Activated CD8-positive, alpha-beta memory T cell treated with anti-CD3 and anti-CD28 coated beads, Interleukin-2, amount 50 U/mL, for 1 hour (primary cell): ENCODE measurements around the gene ARIH2.
"Not testable (repeated sequence)": the region's sequence is repeated elsewhere in the genome, so short reads cannot be mapped to it uniquely, and the experiment has no call there.

Experiments
- DNase-seq: peaks from one replicate; pipeline ENCODE4 v3.0.0-alpha.2; 2020; ENCODE audit errors: extremely low read depth

ARIH2 gene

DNA sequence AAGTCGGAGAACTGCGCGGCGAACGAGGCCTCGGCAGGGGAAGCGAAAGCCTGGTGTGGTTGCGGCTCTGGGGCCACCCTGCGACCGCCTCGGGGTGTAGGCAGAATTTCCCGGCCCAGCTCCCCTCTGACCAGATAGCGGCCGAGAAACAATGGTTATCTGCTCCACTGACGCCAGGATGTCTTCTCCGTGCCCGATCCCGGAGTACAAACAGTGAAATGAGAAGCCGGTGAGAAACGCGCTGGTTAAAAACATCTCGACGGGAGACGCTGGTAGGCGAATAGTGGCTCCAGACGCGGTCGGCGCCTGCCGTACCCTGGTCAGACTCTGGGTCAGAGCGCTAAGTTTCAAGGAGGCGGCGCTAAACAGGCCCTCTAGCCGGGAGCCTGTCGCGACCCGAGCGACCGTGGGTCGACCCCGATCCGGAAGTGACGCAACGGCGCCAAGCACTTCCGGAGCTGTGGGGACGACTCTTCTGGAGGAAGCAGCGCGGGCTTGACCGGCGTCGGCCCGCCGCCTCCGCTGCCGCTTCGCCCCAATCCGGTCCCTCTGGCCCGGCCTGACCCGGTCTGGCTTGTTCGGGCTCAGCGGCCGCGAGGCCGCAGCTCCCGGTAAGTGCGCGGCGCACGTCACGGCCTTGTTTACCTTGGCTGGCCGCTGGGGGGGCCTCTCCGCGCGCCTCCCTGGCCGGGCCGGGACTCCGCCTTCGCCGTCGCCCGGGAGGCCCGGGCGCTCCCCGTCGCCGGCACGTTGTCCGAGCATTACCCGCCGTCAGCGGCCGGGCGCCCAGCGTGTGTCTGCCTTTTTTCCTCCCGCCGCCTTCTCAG is at the start of gene ARIH2:
Gene ARIH2 (plus strand): TSS at position 455 of the 827 bp plus-strand sequence. CDS start 8,717 bp downstream, outside the sequence.
- DNase-seq: peak; percentile 60

DNA sequence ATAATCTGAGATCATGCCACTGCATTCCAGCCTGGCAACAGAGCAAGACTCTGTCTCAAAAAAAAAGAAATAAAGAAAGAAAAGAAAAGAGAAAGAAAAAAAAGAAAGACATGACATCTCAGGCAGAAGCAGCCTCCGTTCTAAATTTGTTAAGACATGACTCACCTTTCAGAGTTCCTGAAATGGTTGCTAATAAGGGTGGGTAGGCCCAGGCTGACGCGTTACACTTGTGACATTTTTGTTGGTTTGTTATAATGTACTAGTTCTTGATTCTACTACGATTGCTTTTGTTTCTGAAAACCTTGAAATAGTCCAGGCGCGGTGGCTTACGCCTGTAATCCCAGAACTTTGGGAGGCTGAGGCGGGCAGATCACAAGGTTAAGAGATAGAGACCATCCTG is 41.0 kb upstream of the ARIH2 start:
- DNase-seq: no peak

DNA sequence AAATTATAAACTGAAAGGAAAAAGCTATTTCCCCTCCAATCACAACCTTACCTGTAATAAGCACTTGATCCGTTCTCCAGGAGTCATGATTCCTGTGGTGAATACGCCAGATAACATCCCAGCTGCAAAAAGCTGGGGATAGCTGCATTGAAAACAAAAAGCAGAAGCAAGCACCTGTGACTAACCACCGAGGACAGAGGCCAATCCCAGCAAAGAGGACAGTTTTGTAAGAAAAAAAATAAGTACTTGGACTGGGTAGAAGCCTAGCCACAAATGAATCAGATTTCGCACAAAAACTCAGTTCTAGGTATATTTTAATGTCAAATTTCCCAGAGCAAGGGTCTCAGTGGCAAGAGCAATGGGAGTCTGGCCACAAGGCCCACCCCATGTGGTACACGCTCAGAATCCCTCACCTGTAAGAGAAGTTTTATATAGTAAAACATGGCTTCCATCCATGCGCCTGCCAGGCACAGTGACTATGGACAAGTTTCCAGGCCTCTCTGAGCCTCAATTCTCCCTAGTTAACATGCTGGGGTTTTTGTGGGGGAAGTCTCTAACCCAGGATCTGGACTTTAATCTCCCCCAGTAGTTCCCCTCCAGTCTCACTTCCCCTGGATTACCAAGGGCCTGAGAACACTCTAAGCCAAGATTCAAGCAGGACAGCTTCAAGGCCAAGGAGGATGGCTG is 39.2 kb upstream of the ARIH2 start:
- DNase-seq: no peak

DNA sequence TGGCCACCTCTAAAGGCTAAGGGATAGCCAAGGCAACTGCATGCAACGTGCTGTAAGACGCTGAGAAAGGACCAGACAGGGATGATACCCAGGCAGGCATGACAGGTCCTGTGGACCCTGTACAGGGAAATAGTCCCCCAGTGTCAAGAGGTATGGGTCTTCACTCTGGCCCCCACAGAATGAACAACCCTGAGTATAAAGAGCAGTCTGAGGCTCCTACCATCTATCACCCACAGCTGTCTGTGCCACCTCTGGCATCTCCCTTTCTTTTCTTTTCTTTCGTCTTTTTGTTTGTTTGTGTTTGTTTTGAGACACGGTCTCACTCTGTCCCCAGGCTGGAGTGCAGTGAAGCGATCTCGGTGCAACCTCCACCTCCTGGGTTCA is 38.7 kb upstream of the ARIH2 start:
- no peak for DNase-seq

DNA sequence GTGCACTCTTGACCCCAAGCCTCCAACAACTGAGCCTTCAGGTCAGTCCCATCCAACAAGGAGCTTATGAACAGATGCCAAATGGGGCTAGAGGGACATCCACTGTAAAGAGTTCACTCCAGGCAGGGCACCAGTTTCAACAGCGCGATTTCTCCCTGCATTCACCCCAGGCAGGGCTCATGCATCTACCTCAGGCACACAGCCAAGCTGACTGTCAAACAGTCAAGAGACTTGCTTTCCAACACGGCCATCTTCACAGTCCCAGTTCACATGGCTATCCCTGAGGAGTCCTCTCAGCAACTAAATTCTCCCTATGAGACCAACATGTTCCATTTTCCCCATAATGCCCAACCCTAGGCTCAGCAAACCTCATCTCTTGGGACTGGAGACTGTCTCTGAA is 37.6 kb upstream of the ARIH2 start:
- DNase-seq: no peak

DNA sequence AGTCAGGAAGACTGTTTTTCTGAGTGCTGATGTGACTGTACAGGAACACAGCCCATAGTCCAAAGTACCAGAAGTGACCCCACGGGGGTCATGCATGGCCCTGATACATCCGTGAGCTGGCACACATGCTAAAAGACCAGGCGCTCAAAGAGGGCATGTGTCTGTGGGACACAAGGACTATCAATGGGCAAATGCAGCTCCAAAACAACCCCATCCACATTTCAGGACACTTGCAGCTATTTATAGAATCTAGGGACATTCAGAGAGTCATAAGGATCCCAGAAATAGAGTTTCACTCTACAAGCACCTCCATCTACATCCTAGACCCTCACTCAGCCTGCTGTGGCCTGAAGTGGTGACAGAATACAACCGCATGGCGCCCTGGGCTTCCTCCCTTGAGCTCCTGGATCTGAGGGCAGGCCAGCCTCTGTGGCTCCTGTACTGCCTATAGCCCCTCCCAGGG is 37.0 kb upstream of the ARIH2 start:
- no peak for DNase-seq

DNA sequence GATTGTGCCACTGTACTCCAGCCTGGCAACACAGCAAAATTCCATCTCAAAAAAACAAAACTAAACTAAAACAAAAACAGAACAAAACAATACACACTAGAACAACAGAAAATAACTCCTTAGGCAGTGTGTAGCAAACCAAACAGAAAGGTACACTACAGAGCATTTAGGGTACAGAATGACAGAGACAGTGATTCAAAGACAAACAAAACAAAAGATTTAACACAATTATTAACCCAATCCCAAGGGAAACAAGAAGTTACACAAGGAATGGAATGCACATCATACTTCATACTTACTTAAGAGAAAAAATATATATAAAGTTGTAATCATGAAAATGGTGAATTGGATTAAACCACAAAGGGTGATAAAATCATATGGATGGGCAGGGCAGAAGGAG is 32.9 kb upstream of the ARIH2 start:
- no peak for DNase-seq

GRCh38 chr3:48891606-48892005 is 27.0 kb upstream of the ARIH2 start:
- DNase-seq: no peak

GRCh38 chr3:48894516-48894915 is 24.1 kb upstream of the ARIH2 start:
- DNase-seq: no peak

- no peak for DNase-seq
Observed at GRCh38 chr3:48896936-48897335, 21.7 kb upstream of the ARIH2 start.

GRCh38 chr3:48897460-48898376 is 20.9 kb upstream of the ARIH2 start:
- no peak for DNase-seq

DNA sequence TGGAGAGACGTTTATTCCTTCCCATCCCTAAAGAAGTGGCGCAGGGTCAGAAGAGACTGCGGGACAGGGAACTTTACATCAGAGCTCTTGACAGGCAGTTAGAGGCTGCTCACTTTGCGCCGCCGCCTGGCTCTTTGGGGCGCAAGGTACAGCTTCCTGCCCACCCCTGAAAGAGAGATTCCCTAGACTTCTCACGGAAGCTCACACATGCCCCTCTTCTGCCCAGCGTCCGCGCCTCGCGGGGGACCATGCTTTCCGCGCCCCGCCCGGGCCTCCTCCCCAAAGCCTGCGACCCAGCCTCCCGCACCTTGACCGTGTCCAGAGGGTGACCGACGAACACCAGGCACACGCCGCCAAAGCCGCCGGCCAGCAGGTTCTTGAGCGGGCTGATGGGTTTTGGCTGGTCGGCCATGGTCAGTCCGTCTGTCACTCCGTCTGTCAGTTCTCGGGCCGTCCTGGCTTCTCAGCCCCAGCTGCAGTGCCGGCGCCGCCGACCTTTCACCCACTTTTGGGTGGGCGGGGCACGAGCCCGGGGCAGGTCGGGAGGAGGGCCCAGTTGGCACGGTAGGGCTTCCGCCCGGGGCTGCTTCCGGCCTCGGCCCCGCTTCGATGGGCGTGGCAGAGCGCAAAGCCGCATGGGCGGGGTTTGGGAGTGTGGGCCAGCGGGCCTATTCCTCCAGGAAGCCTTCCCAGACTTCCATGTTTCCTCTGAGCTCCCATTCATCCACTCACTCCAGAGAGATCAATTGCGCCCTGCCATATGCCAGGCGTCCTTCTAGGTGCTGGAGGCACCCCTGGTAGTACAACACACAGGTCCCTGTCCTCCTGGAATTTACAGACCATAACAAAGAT is 20.0 kb upstream of the ARIH2 start, which contains the start of gene SLC25A20:
Gene SLC25A20 (minus strand): TSS at position 500 of the 852 bp plus-strand sequence. CDS start 88 bp downstream, at position 412.
- peak; percentile 50 for DNase-seq

GRCh38 chr3:48899273-48899672 is 19.4 kb upstream of the ARIH2 start:
- no peak for DNase-seq

GRCh38 chr3:48907026-48907425 is 11.6 kb upstream of the ARIH2 start:
- not testable (repeated sequence) for DNase-seq

DNA sequence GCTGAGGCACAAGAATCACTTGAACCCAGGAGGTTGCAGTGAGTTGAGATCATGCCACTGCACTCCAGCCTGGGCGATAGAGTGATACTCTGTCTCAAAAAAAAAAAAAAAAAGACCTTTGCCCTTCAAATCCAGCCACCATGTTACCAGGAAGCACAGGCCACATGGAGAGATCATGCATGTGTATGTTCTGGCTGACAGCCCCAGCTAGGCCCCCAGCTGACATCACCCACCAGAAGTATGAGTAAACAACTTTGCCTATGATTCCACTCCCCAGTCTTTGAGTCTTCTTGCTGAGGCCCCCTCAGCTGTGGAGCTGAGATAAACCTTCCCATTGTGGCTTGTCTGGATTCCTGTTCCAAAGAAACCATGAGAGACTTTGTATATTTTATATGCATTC is 3.3 kb upstream of the ARIH2 start:
- no peak for DNase-seq

DNA sequence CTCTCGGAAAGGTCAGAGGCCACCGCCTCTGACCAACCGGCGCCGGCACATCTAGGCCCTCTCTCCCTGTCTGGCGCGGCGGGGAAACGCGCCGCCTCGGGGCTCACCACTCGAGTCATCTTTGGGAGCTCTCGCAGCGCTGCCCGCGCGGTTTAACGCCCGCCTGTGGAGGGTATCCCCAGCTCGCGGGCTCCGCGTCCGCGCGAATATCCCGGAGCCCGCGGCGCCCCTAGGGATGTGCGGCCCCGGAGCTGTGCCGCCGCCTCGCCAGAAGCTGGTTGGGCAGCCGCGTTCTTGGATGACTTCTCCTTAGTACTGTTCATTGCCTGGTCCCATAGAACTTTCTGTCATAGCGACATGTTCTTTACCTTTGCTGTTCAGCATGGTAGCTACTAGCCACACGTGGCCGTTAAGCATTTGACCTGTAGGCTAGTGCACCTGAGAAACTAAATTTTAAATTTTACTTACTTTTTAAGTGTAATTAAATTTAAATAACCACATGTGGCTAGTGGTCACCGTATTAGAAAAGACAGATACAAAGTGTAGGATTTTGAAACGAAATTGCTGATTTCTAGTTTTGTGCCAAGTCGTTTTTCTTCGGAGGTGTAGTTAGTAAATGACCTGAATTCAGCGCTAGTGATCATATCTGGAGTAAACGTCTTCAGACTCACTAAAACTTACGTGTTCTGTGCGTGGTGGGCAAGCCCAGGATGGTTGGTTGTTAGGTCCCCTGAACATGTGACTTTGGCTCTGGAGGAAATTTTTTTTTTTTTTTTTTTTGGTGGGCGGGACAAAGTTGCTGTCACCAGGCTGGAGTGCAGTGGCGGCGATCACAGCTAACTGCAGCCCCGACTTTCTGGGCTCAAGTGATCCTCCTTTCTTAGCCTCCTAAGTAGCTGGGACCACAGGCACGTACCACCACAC is 835 bp downstream of the ARIH2 start:
- no peak for DNase-seq

DNA sequence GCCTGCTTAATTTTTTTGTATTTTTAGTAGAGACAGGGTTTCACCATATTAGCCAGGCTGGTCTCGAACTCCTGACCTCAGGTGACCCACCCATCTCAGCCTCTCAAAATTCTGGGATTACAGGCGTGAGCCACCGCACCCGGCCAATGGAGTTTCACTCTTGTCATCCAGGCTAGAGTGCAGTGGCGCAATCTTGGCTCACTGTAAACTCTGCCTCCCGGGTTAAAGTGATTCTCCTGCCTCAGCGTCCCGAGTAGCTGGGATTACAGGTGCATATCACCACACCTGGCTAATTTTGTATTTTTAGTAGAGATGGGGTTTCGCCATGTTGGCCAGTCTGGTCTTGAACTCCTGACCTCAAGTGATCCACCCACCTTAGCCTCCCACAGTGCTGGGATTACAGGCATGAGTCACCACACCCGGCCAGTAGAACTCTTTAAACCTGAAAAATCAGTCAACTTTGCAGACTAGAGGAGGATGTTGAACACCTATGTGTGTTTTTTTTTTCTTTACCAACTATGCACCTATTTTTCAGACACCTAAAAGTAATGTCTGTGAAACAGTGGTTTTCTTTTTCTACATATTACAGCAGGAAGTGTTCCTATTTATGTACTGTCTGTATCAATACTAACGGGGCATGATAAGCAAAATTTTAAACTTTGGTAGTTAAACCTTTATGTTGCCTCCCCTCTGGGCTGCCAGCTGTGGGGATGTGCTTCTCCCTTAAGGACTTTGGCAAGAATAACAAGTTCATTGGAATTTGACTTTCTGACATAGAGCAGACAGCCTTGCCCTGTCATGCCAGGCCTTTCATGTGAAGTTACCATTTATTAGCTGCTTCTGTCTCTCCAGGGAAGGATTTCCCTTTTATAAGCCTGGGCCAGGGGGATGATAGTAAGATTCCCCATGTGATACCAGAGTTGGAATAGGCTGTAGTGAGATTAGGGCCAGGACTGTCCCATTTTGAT is 8.1 kb downstream of the ARIH2 start:
- DNase-seq: no peak

- DNase-seq: no peak
Observed at GRCh38 chr3:48927928-48928327, 9.3 kb downstream of the ARIH2 start.

DNA sequence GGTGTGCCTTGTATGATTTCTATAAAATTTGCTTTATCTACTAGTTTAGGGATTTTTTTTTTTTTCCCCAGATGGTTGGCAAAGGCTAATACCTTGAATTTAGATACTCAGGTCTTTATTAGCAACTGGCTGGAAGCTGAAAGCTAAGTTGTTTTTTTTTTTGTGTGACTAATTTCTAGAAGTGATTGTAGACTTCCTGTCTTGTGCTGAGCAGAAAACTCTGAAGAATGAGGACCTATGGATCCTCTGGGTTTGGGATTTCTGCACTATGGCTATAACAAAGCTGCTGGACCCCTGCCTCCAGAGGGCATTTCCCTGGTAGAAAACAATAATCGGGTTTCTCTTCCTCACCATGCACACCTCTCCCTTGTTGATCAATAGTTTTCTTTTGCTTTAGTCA is 10.0 kb downstream of the ARIH2 start:
- DNase-seq: no peak
